PC-9 (cell line): ENCODE data around the gene CD226. TPM values are rescaled to one million over a fixed set of nuclear protein-coding genes. Genes with fewer than 3 reads are reported as not detected.
"Not testable (repeated sequence)": the region's sequence is repeated elsewhere in the genome, so short reads cannot be mapped to it uniquely, and the experiment has no call there.

Experiments used
- BruUV-seq: library from RNA; stranded (reverse); fragments of 400-500 nt; replicated peaks from 2 replicates; lab custom pipeline; 2021; lab: Mats Ljungman, UMichigan
- CTCF ChIA-PET: fragments of 300-600 bp; sonication (Branson Sonifier 250); formaldehyde crosslinking; loops from one replicate; lab custom pipeline; 2022; ENCODE audit warnings: antibody characterized with exemption; lab: Charles Lee
- POLR2A ChIA-PET: fragments of 300-600 bp; sonication (Branson Sonifier 250); formaldehyde crosslinking; loops from one replicate; lab custom pipeline; 2022; ENCODE audit warnings: antibody characterized with exemption; ENCODE audit not compliant: unreplicated experiment; lab: Charles Lee
- DNase-seq, 2 experiments: peaks; one replicate each; pipeline versions ENCODE4 v3.0.0 to v3.0.0-alpha.2; 2015 to 2022; ENCODE audit warnings: mixed read lengths in 1 of 2
- H2AFZ ChIP-seq: fragments of 200-600 bp; sonication (generic); 2 replicates; pipeline ENCODE4 v1.8.1; 2017; ENCODE audit warnings: antibody characterized with exemption
- H3F3A ChIP-seq: fragments of 200-600 bp; sonication (generic); 2 replicates; pipeline ENCODE4 v1.8.1; 2017; ENCODE audit warnings: antibody characterized with exemption, mild to moderate bottlenecking, low read depth; ENCODE audit not compliant: insufficient read depth
- H3K27ac ChIP-seq: fragments of 200-600 bp; sonication (generic); 2 replicates; pipeline ENCODE4 v1.6.1; 2016; ENCODE audit warnings: mixed run types
- H3K27me3 ChIP-seq: fragments of 200-600 bp; sonication (generic); 2 replicates; pipeline ENCODE4 v1.6.1; 2016; ENCODE audit warnings: low read depth, mixed run types; ENCODE audit not compliant: insufficient read depth
- H3K36me3 ChIP-seq: fragments of 200-600 bp; sonication (generic); 2 replicates; pipeline ENCODE4 v1.6.1; 2016; ENCODE audit warnings: low read depth, mixed run types
- H3K4me1 ChIP-seq: fragments of 200-600 bp; sonication (generic); replicated peaks from 2 replicates; pipeline ENCODE4 v1.6.1; 2016; ENCODE audit warnings: mixed run types; ENCODE audit not compliant: insufficient read depth
- H3K4me2 ChIP-seq: fragments of 200-600 bp; sonication (generic); 2 replicates; pipeline ENCODE4 v1.6.1; 2017; ENCODE audit warnings: mixed run types
- H3K4me3 ChIP-seq: fragments of 200-600 bp; sonication (generic); 2 replicates; pipeline ENCODE4 v1.6.1; 2016; ENCODE audit warnings: mixed run types
- H3K79me2 ChIP-seq: fragments of 200-600 bp; sonication (generic); 2 replicates; pipeline ENCODE4 v1.6.1; 2017; ENCODE audit warnings: low read depth, mixed run types
- H3K9me2 ChIP-seq: fragments of 200-600 bp; sonication (generic); 2 replicates; pipeline ENCODE4 v1.8.1; 2017; ENCODE audit warnings: mild to moderate bottlenecking; ENCODE audit not compliant: insufficient read depth
- H3K9me3 ChIP-seq: fragments of 200-600 bp; sonication (generic); 2 replicates; pipeline ENCODE4 v1.8.1; 2016; ENCODE audit warnings: low read depth; ENCODE audit not compliant: insufficient read depth
- H4K20me1 ChIP-seq: fragments of 200-600 bp; sonication (generic); 2 replicates; pipeline ENCODE4 v1.8.1; 2017; ENCODE audit not compliant: insufficient read depth
- EZH2 ChIP-seq: fragments of 200-600 bp; sonication (generic); IDR thresholded peaks from 2 replicates; pipeline ENCODE4 v1.8.0; 2017; ENCODE audit warnings: antibody characterized with exemption, low read depth
- intact Hi-C: fragments of 100-400 bp; cut with micrococcal nuclease; formaldehyde crosslinking; loops from one replicate; pipeline ENCODE4 v1.10.0; 2022; ENCODE audit not compliant: unreplicated experiment
- total RNA-seq: library from RNA; stranded (reverse); gene quantifications from 2 replicates; pipeline ENCODE4 v1.2.3, GENCODE V29; 2021
- TF ChIP-seq, protein P1 (sequence below): fragments of 200-600 bp; sonication (generic); conservative IDR thresholded peaks from 2 replicates; pipeline ENCODE4 v1.6.1; 2017; ENCODE audit warnings: mixed run types, antibody characterized with exemption, mild to moderate bottlenecking, moderate library complexity

CD226 gene
- total RNA-seq, 1 experiment from 2014 or later: 0.13 TPM

DNA sequence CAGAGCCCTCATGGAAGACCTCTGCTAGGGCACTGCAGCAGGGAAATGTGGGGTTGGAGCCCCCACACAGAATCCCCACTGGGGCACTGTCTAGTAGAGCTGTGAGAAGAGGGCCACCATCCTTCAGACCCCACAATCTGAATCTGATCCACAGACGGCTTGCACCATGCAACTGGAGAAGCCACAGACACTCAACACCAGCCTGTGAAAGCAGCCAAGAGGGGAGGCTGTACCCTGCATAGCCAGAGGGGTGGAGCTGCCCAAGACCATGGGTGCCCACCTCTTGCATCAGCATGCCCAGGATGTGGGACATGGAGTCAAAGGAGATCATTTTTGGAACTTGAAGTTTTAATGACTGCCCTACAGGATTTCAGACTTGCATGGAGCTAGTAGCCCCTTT lies 6.5 kb downstream of the CD226 start:
- BruUV-seq: no TSS peak
- Histone ChIP-seq H3K27me3 (no peaks in the 10 kb centered on the region), H3K36me3 (no peaks in the 10 kb centered on the region), H3K4me1 (no peaks in the 10 kb centered on the region), H3K4me3 (no peak overlapping the region), H3K79me2 (no peaks in the 10 kb centered on the region), H3K4me2 (no peak overlapping the region), H4K20me1 (no peaks in the 10 kb centered on the region), H3K27ac (no peak overlapping the region), H3K9me3 (no peaks in the 10 kb centered on the region), H3F3A (no peaks in the 10 kb centered on the region), H3K9me2 (no peaks in the 10 kb centered on the region), H2AFZ (no peak overlapping the region)
- CTCF ChIA-PET: no interaction called here
- intact Hi-C loops: no loop called here
- DNase-seq: no peak
- POLR2A ChIA-PET: no interaction called here
- no peak for TF ChIP-seq EZH2

DNA sequence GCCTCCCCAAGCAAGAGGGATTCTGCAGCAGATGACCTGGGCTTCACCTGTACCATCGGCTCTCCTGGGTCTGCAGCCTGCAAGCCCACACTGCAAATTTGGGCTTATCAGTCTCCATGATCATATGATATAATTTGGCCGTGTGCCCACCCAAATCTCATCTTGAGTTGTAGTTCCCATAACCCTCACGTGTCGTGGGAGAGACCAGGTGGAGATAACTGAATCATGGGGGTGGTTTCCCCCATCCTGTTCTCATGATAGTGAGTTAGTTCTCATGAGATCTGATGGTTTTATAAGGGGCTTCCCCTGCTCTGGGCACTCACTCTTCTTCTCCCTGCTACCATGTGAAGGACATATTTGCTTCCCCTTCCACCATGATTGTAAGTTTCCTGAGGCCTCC lies 7.9 kb downstream of the CD226 start:
- H3K4me1 ChIP-seq, BruUV-seq, DNase-seq, H3K9me2 ChIP-seq, H3K36me3 ChIP-seq, H3K4me2 ChIP-seq, H3F3A ChIP-seq, H4K20me1 ChIP-seq, POLR2A ChIA-PET, H2AFZ ChIP-seq, H3K79me2 ChIP-seq, H3K27ac ChIP-seq, CTCF ChIA-PET, H3K9me3 ChIP-seq, H3K27me3 ChIP-seq, H3K4me3 ChIP-seq, intact Hi-C loops: not testable (repeated sequence)

DNA sequence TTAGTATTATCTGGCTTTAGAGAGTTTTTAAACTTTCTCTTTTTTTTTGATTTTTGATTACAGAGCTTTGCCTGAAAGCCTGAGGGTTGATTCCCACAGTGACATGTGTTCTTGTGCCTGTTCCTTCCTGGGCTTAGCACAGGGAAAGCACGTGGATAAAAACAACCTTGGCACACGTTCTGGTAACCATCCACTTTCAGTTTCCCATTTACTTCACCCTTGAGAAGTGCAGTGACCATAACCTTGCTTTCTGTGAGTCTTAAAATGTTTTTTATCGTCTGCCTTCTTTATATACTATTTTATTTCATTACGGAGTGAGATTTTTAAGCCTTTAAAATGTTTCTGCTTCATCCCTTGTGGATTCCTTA lies 11.5 kb downstream of the CD226 start:
- H3K27me3 ChIP-seq: no peaks in the 10 kb centered on the region
- TF ChIP-seq, protein P1, sequence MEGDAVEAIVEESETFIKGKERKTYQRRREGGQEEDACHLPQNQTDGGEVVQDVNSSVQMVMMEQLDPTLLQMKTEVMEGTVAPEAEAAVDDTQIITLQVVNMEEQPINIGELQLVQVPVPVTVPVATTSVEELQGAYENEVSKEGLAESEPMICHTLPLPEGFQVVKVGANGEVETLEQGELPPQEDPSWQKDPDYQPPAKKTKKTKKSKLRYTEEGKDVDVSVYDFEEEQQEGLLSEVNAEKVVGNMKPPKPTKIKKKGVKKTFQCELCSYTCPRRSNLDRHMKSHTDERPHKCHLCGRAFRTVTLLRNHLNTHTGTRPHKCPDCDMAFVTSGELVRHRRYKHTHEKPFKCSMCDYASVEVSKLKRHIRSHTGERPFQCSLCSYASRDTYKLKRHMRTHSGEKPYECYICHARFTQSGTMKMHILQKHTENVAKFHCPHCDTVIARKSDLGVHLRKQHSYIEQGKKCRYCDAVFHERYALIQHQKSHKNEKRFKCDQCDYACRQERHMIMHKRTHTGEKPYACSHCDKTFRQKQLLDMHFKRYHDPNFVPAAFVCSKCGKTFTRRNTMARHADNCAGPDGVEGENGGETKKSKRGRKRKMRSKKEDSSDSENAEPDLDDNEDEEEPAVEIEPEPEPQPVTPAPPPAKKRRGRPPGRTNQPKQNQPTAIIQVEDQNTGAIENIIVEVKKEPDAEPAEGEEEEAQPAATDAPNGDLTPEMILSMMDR: no peak
- no peak for TF ChIP-seq EZH2
- H3K27ac ChIP-seq: no peak overlapping the region
- no peak overlapping the region for H3K4me2 ChIP-seq
- CTCF ChIA-PET: no interaction called here
- H3K9me2 ChIP-seq: no peaks in the 10 kb centered on the region
- no peaks in the 10 kb centered on the region for H3K36me3 ChIP-seq
- intact Hi-C loops: no loop called here
- no peak for DNase-seq
- no peaks in the 10 kb centered on the region for H3F3A ChIP-seq
- no peaks in the 10 kb centered on the region for H3K9me3 ChIP-seq
- no peaks in the 10 kb centered on the region for H3K4me1 ChIP-seq
- no peaks in the 10 kb centered on the region for H3K79me2 ChIP-seq
- H3K4me3 ChIP-seq: no peak overlapping the region
- no TSS peak for BruUV-seq
- H4K20me1 ChIP-seq: no peaks in the 10 kb centered on the region
- no peak overlapping the region for H2AFZ ChIP-seq
- POLR2A ChIA-PET: no interaction called here

DNA sequence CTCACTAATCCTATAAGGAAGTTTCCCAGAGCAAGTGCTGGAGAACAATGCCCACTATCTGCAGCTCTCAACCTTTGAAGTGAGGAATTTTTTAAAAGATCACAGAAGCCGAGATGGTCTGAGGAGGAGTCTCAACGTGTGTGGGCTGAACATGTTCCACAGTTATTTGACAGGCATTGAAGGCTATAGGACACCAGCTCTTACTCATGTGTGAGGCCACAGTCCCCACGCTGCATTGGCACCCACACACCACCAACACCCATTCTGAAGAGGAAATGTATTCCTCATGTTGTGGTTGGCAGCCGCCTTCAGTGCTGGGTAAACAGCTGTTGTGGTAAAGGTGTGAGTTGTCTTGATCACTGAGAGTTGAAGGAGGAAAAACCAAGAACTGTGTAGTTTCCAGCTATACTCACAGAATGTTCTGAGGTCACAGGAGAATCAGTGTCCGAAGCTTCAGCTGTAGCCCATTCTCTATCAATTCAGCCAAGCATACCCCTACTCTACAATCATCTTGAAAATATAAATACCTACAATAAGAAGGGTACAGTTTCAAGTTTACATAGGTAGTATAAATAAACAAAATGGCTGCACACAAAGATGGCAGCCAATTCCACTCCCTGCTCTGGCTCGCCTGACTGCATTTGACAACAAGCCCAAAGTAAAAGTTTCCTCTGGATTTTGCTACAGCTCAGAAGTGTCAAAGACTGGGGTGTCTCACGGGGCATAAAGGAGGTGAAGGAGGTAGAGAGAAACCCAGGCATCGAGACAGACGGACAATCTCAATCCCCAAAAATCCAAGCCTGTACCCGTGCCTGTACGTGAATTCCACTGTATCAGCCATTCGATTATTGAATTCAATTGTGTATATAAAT lies 12.1 kb downstream of the CD226 start:
- Histone ChIP-seq H3K27me3 (no peaks in the 10 kb centered on the region), H3F3A (no peaks in the 10 kb centered on the region), H2AFZ (no peak overlapping the region), H3K36me3 (no peaks in the 10 kb centered on the region), H3K4me3 (no peak overlapping the region), H3K4me2 (no peak overlapping the region), H3K9me2 (no peaks in the 10 kb centered on the region), H3K4me1 (no peaks in the 10 kb centered on the region), H3K9me3 (no peaks in the 10 kb centered on the region), H3K79me2 (no peaks in the 10 kb centered on the region), H3K27ac (no peak overlapping the region), H4K20me1 (no peaks in the 10 kb centered on the region)
- no peak for TF ChIP-seq EZH2
- TF ChIP-seq, protein P1: no peak
- intact Hi-C loops: no loop called here
- ChIA-PET POLR2A (no interaction called here), CTCF (no interaction called here)
- DNase-seq: no peak
- no TSS peak for BruUV-seq
